Glutamatergic neuron (in vitro differentiated cells): ENCODE data around the gene BCL11A. TPM values are rescaled to one million over a fixed set of nuclear protein-coding genes. Genes with fewer than 3 reads are reported as not detected.

Experiments
- DNase-seq: peaks from one replicate; pipeline ENCODE4 v3.0.0; 2022
- H3K27ac Mint-ChIP-seq: one replicate; pipeline ENCODE4 v1.8.0; 2020; ENCODE audit warnings: mild to moderate bottlenecking, mixed read lengths, inconsistent platforms; ENCODE audit not compliant: unreplicated experiment
- H3K27me3 Mint-ChIP-seq: one replicate; pipeline ENCODE4 v1.8.0; 2020; ENCODE audit warnings: mild to moderate bottlenecking, moderate library complexity, mixed read lengths, inconsistent platforms; ENCODE audit not compliant: unreplicated experiment
- H3K36me3 Mint-ChIP-seq: one replicate; pipeline ENCODE4 v1.8.0; 2020; ENCODE audit warnings: mild to moderate bottlenecking, mixed read lengths, inconsistent platforms; ENCODE audit not compliant: unreplicated experiment
- H3K4me1 Mint-ChIP-seq: one replicate; pipeline ENCODE4 v1.8.0; 2020; ENCODE audit warnings: mild to moderate bottlenecking, low read depth, mixed read lengths, inconsistent platforms; ENCODE audit not compliant: unreplicated experiment
- H3K4me3 Mint-ChIP-seq: one replicate; pipeline ENCODE4 v1.8.0; 2020; ENCODE audit warnings: mild to moderate bottlenecking, mixed read lengths, inconsistent platforms; ENCODE audit not compliant: unreplicated experiment
- H3K9me3 Mint-ChIP-seq: one replicate; pipeline ENCODE4 v1.8.0; 2020; ENCODE audit warnings: mild to moderate bottlenecking, moderate library complexity, mixed read lengths, inconsistent platforms; ENCODE audit not compliant: unreplicated experiment
- total RNA-seq: library from RNA; stranded (reverse); fragmentation: NEBNext Ultra II Directional; extraction: Animal tissue kit (Norgen Biotek cat#: 25700); gene quantifications from one replicate; pipeline ENCODE4 v1.2.1, GENCODE V29; 2021; ENCODE audit not compliant: unreplicated experiment
- TF ChIP-seq, protein P1 (sequence below): fragments of 200-600 bp; sonication (generic); IDR thresholded peaks from one replicate; pipeline ENCODE4 v1.5.0; 2021; ENCODE audit not compliant: partially characterized antibody, unreplicated experiment

The BCL11A gene
- total RNA-seq, 1 donor from 2014 or later, result 29.1 TPM

- H3K4me1 Mint-ChIP-seq, result peaks cover 12% of the 10 kb centered on the region
- DNase-seq, result no peak
- TF ChIP-seq, protein P1, sequence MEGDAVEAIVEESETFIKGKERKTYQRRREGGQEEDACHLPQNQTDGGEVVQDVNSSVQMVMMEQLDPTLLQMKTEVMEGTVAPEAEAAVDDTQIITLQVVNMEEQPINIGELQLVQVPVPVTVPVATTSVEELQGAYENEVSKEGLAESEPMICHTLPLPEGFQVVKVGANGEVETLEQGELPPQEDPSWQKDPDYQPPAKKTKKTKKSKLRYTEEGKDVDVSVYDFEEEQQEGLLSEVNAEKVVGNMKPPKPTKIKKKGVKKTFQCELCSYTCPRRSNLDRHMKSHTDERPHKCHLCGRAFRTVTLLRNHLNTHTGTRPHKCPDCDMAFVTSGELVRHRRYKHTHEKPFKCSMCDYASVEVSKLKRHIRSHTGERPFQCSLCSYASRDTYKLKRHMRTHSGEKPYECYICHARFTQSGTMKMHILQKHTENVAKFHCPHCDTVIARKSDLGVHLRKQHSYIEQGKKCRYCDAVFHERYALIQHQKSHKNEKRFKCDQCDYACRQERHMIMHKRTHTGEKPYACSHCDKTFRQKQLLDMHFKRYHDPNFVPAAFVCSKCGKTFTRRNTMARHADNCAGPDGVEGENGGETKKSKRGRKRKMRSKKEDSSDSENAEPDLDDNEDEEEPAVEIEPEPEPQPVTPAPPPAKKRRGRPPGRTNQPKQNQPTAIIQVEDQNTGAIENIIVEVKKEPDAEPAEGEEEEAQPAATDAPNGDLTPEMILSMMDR, result no peak
- peaks cover 1% of the 10 kb centered on the region for H3K9me3 Mint-ChIP-seq
- H3K4me3 Mint-ChIP-seq, result no peak overlapping the region
- no peak overlapping the region for H3K27ac Mint-ChIP-seq
- H3K36me3 Mint-ChIP-seq, result no peaks in the 10 kb centered on the region
- no peaks in the 10 kb centered on the region for H3K27me3 Mint-ChIP-seq
Measured at GRCh38 chr2:60500861-60501260, 52.6 kb downstream of the BCL11A start.

GRCh38 chr2:60499651-60500265, 53.7 kb downstream of the BCL11A start:
- no peak overlapping the region for H3K4me3 Mint-ChIP-seq
- H3K9me3 Mint-ChIP-seq, result peaks cover 2% of the 10 kb centered on the region
- peaks cover 8% of the 10 kb centered on the region for H3K4me1 Mint-ChIP-seq

DNA sequence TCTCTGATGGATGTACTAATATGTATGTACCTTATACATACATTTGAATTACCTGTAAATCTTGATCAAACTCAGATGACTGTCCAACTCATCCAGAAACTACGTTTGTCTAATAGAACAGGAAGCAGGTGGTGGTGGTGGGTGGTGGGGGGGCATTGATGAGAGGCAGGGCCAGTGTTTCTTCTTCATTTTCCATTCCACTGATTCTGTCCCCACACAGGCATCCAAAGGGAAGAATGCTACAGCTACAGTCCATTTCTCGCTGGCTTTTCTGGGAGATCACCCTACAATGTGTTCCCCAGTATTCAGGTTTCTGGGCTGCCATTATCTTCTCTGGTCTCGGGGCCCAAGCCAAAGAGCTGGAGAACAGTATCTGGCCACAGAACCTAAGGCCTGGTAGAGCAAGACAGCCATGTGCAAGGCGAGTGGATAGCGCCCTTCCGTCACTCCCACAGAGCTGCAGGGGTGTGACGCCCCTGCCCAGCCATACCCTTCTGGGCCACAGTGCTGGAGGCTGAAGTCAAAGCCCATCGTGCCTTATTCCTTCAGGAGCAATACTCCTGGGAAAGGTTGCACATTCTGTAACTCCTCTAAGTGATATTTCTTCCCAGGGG, 54.5 kb downstream of the BCL11A start:
- peaks cover 3% of the 10 kb centered on the region for H3K9me3 Mint-ChIP-seq
- H3K27me3 Mint-ChIP-seq, result no peaks in the 10 kb centered on the region
- no peaks in the 10 kb centered on the region for H3K36me3 Mint-ChIP-seq

More at GRCh38 chr2:60499651-60500265, 53.7 kb downstream of the BCL11A start:
- Mint-ChIP-seq H3K27me3 (no peaks in the 10 kb centered on the region), H3K27ac (no peak overlapping the region), H3K36me3 (no peaks in the 10 kb centered on the region)
- DNase-seq, result no peak
- TF ChIP-seq, protein P1, result no peak

DNA sequence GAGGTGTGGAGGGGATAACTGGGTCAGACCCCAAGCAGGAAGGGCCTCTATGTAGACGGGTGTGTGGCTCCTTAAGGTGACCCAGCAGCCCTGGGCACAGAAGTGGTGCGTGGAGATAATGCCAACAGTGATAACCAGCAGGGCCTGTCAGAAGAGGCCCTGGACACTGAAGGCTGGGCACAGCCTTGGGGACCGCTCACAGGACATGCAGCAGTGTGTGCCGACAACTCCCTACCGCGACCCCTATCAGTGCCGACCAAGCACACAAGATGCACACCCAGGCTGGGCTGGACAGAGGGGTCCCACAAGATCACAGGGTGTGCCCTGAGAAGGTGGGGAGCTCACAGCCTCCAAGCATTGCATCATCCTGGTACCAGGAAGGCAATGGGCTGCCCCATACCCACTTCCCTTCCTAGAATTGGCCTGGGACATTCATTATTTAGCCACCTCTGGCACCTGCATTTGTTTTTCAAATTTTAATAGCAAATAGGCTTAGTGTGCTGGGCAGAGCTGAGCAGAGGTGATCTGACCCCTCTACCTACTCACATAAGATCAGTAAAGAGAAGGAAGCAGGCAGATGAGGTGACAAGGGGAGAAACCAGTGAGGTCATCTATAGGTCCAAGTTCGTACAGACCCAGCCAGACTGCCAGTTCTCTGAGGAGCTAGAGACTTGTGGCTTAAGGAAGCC, 55.2 kb downstream of the BCL11A start:
- Mint-ChIP-seq H3K36me3 (no peaks in the 10 kb centered on the region), H3K27me3 (no peaks in the 10 kb centered on the region), H3K9me3 (peaks cover 3% of the 10 kb centered on the region), H3K27ac (no peak overlapping the region), H3K4me1 (peaks cover 16% of the 10 kb centered on the region), H3K4me3 (no peak overlapping the region)
- TF ChIP-seq, protein P1, result no peak
- DNase-seq, result no peak

More for the DNA sequence above, 54.5 kb downstream of the BCL11A start:
- H3K27ac Mint-ChIP-seq, result no peak overlapping the region
- no peak overlapping the region for H3K4me3 Mint-ChIP-seq
- TF ChIP-seq, protein P1, result no peak
- H3K4me1 Mint-ChIP-seq, result peaks cover 10% of the 10 kb centered on the region
- no peak for DNase-seq

DNA sequence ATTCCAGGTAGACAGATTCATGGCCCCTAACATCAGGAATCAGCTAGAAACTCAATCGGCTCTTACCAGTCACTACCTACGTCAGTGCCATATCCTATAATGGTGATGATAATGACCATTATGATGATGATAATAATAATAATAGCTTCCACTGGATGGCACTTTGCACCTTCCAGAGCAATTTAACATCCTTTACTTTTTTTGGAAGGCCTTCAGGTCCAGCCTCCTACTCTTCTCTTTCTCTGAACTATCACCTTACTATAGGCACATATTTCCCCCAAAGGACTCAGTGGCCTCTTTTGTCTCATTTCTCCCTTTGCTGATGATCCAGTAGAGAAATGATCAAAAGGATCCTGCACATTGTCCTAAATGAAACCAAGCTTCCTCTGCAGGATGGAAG, 56.0 kb downstream of the BCL11A start:
- Mint-ChIP-seq H3K27me3 (no peaks in the 10 kb centered on the region), H3K4me1 (peaks cover 17% of the 10 kb centered on the region)
- TF ChIP-seq, protein P1, result no peak

More for the DNA sequence above, 56.0 kb downstream of the BCL11A start:
- H3K36me3 Mint-ChIP-seq, result no peaks in the 10 kb centered on the region
- H3K27ac Mint-ChIP-seq, result no peak overlapping the region
- H3K4me3 Mint-ChIP-seq, result no peak overlapping the region
- no peak for DNase-seq
- H3K9me3 Mint-ChIP-seq, result peaks cover 3% of the 10 kb centered on the region
